AG04449 (cell line): ENCODE measurements around the gene SHB.

Experiments used
- CTCF ChIA-PET: fragments of 350-600 bp; formaldehyde crosslinking; extraction: SDS; loops from one replicate; lab custom pipeline; 2021; ENCODE audit warnings: antibody characterized with exemption; lab: Yijun Ruan, JAX
- POLR2A ChIA-PET: fragments of 400-600, 350-600 bp; formaldehyde crosslinking; extraction: SDS; loops from one replicate; lab custom pipeline; 2020; ENCODE audit warnings: antibody characterized with exemption, inconsistent platforms; lab: Yijun Ruan, JAX
- DNase-seq: peaks from one replicate; pipeline ENCODE4 v3.0.0-alpha.2; 2010; ENCODE audit warnings: low read depth, low spot score
- H3K4me3 ChIP-seq: 2 replicates; pipeline ENCODE4 v1.5.1; 2011; ENCODE audit warnings: low read depth, mild to moderate bottlenecking, control low read depth, low read length
- TF ChIP-seq, protein P1 (sequence below): IDR thresholded peaks from one replicate; pipeline ENCODE4 v1.5.1; 2011; ENCODE audit warnings: mild to moderate bottlenecking, moderate library complexity, low read length, control low read depth, inconsistent platforms; ENCODE audit not compliant: insufficient read depth; ENCODE audit errors: missing control alignments

SHB gene

DNA sequence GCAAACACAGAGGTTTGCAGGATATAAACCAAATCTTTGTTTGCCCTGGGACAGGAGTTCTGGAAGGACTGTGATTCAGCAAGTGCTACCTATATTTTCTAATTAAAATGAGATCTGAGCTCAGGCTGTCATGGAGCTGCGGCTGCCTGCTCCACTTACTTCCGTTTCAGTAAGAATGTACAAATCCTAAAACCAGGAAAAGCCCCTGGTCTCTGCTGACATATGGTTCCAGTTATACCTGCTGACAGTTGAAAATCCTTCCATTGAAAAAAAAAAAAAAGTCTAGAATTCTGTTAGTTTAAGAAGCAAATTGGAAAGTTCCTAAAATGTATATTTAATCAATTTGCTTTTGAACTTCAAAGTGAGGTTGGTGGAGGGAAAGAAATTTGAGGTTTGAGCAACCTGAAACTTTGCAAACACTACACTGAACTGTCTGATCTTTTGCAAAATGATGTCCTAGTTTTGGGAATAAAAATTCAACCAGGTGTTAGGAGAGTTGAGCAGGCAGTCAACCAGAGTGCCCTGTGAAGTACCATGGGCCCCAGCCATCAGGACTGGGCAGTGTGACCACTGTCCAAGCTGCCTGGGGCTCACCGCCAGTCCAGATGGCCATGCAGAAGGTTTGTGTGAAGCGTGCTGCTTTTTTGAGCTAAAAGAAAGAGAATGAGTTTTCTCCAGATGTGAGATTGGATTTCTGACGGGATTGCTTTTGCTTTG is 50.6 kb downstream of the SHB start:
- CTCF ChIA-PET = interaction anchor here (0.7 to 4.5 kb wide), 7 partner anchors 9 to 114 kb away, joined by 3 to 24 read pairs (median 3); no protein-coding TSS in a partner anchor
- DNase-seq = no peak
- POLR2A ChIA-PET = interaction anchor here (2.2 kb wide), 1 partner anchor 8 kb away, joined by 14 read pairs; no protein-coding TSS in a partner anchor

DNA sequence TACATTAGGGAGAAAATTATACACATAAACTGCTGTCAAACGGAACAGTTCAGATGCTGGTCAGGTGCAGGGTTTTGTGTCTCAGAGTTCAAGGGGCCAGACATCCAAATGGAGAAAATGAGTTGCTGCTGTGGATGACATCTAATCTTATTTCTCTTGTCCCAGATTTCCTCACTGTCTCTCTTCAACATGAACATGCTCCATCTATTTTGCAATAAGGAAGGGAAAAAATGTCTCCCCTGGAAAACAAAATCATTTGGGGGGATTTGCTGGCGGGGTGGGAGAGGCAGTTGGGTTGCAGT is 51.2 kb downstream of the SHB start:
- POLR2A ChIA-PET = interaction anchor here (1.0 to 2.2 kb wide), 3 partner anchors 8 to 104 kb away, joined by 3 to 14 read pairs (median 5); no protein-coding TSS in a partner anchor
- TF ChIP-seq, protein P1, sequence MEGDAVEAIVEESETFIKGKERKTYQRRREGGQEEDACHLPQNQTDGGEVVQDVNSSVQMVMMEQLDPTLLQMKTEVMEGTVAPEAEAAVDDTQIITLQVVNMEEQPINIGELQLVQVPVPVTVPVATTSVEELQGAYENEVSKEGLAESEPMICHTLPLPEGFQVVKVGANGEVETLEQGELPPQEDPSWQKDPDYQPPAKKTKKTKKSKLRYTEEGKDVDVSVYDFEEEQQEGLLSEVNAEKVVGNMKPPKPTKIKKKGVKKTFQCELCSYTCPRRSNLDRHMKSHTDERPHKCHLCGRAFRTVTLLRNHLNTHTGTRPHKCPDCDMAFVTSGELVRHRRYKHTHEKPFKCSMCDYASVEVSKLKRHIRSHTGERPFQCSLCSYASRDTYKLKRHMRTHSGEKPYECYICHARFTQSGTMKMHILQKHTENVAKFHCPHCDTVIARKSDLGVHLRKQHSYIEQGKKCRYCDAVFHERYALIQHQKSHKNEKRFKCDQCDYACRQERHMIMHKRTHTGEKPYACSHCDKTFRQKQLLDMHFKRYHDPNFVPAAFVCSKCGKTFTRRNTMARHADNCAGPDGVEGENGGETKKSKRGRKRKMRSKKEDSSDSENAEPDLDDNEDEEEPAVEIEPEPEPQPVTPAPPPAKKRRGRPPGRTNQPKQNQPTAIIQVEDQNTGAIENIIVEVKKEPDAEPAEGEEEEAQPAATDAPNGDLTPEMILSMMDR = no peak
- CTCF ChIA-PET = interaction anchor here (0.7 to 4.5 kb wide), 8 partner anchors 9 to 104 kb away, joined by 3 to 24 read pairs (median 4); no protein-coding TSS in a partner anchor
- H3K4me3 ChIP-seq = no peak overlapping the region
- no peak for DNase-seq

More for the DNA sequence above, 50.6 kb downstream of the SHB start:
- TF ChIP-seq, protein P1 = no peak
- H3K4me3 ChIP-seq = peak overlapping the region; percentile 18; the same call in 1 of the 2 replicates

DNA sequence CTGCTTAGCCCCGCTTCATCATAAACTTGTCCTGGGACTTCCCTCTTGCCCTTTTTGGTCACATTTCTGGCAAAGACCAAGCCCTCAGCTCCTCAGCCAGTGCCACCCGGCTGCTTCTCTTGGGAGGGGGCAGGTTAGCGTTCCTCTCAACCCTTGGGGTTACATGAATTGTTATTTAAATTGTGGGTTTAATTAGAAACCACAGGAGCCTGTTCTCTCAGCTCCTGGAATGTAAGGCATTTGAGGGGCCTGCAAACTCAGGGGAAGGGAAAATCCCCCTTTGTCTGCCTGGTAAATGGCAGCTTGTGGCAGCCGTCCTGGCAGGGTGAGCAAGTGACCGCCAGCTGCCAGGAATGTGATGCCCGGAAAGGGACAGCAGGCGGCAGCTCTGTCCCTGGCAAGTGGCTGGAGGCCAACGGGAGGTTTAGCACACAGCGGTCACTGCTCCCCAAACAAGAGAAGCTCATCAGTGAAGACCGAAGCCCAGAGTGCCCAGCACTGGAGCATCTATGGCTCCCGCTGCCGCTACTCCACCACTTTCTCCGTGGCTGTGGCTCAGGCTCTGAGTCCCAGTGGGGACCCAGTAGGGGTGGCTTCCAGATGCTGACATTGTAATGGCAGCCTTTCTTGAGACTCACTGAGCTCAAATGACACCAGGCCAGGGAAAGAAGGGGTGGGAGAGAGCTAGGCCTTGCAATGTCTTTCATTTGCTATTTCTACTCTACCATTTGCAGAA is 51.7 kb downstream of the SHB start:
- ChIA-PET POLR2A (interaction anchor here (1.0 to 2.2 kb wide), 5 partner anchors 9 to 103 kb away, joined by 3 to 14 read pairs (median 3); no protein-coding TSS in a partner anchor), CTCF (interaction anchor here (0.8 to 4.5 kb wide), 11 partner anchors 9 to 246 kb away, joined by 3 to 24 read pairs (median 4); no protein-coding TSS in a partner anchor)
- H3K4me3 ChIP-seq = no peak overlapping the region; the same call in none of the 2 replicates
- TF ChIP-seq, protein P1 = peak; percentile 45
- no peak for DNase-seq

GRCh38 chr9:38016375-38017135 is 52.5 kb downstream of the SHB start:
- TF ChIP-seq, protein P1 = no peak
- DNase-seq = no peak
- H3K4me3 ChIP-seq = no peak overlapping the region; the same call in 1 of the 2 replicates
- ChIA-PET POLR2A (interaction anchor here (0.7 to 2.2 kb wide), 6 partner anchors 8 to 102 kb away, joined by 3 to 14 read pairs (median 3); no protein-coding TSS in a partner anchor), CTCF (interaction anchor here (0.7 to 4.5 kb wide), 12 partner anchors 8 to 247 kb away, joined by 3 to 24 read pairs (median 4); no protein-coding TSS in a partner anchor)

DNA sequence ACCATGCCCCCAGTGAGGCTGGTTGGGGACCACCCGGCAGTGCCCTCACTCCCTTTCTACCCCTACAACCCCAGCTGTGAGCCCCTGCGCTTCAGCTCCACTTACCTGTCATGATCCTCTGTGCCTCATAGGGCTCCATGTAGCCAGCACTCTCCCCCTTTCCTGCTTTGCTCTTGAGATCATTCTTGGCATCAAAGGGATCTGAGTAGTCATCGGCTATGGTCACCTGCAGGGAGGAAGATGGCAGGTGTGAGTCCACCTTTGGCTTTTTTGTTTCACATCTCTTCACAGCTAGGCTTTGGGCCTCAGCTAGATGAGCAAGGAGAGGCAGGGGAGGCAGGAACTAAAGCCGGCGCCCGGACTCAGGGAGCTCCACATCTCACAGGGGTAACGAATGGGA is 53.1 kb downstream of the SHB start:
- no peak overlapping the region for H3K4me3 ChIP-seq
- ChIA-PET POLR2A (interaction anchor here (0.7 to 2.2 kb wide), 4 partner anchors 7 to 48 kb away, joined by 3 to 14 read pairs (median 4); no protein-coding TSS in a partner anchor), CTCF (interaction anchor here (0.7 to 4.5 kb wide), 8 partner anchors 10 to 248 kb away, joined by 3 to 24 read pairs (median 4); no protein-coding TSS in a partner anchor)
- TF ChIP-seq, protein P1 = no peak
- DNase-seq = no peak
